GM19395 (cell line): Measurements from ENCODE around the gene LRRC61.
"Not testable (repeated sequence)": the region's sequence is repeated elsewhere in the genome, so short reads cannot be mapped to it uniquely, and the experiment has no call there.

Experiments
- ATAC-seq: cut with Tn5 transposase; IDR thresholded peaks from one replicate; pipeline ENCODE4 v1.9.1; 2021; ENCODE audit warnings: mild to moderate bottlenecking, moderate library complexity; ENCODE audit not compliant: unreplicated experiment

Gene LRRC61

GRCh38 chr7:150307129-150307528 is 16.0 kb upstream of the LRRC61 start:
- ATAC-seq = no peak

GRCh38 chr7:150307904-150308303 is 15.3 kb upstream of the LRRC61 start:
- ATAC-seq = no peak

- no peak for ATAC-seq
Observed at GRCh38 chr7:150308575-150308974, 14.6 kb upstream of the LRRC61 start.

GRCh38 chr7:150311146-150311545 is 12.0 kb upstream of the LRRC61 start:
- no peak for ATAC-seq

DNA sequence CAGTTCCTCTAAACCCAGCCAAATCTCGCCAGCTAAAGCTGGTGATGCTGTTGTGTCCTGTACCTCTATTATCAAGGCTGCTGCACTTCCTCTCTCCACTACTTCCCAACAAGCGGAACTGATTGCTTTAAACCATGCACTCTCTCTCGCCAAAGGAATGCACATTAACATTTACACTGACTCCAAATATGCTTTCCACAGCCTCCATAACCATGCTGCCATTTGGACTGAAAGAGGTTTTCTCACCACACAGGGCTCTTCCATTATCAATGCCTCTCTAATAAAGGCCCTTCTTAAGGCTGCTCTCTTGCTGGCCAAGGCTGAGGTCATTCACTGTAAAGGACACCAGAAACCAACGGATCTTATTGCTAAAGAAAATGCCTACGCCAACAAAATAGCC is 11.4 kb upstream of the LRRC61 start:
- no peak for ATAC-seq

DNA sequence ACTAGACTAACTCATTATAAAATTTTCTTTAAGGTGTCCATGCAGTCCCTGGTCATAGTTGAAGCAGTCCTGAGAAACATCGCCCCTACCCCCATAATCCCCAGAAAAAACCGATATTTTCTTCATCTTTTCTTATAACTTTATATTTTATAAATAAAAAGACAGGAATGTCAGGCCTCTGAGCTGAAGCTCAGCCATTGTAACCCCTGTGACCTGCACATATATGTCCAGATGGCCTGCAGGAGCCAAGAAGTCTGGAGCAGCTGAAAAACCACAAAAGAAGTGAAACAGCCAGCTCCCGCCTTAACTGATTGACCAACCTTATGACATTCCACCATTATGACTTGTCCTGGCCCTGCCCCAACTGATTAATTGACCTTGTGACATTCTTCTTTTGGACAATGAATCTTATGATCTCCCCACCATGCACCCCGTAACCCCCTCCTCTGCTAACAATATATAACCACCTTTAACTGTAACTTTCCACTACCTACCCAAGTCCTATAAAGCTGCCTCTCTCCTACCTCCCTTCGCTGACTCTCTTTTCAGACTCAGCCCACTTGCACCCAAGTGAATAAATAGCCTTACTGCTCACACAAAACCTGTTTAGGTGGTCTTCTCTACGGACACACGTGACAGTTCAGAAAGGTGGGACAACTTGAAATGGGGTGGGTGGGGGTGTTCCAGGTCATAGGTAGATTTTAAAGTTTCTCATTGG is 10.3 kb upstream of the LRRC61 start:
- ATAC-seq = not testable (repeated sequence)

DNA sequence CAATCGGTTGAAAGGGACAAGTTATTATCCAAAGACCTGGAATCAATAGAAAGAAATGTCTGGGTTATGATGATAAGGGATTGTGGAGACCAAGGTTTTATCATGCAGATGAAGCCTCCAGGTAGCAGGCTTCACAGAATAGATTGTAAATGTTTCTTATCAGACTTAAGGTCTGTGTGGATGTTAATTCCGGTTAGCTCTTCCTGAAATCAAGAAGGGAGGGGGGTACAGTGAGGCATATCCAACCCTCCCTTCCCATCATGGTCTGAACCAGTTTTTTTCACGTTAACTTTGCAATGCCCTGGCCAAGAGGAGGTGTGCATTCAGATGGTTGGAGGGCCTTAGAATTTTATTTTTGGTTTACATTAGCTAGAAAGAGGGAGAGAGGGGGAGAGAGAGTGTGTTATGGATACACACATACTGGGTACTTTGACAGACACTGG is 9.8 kb upstream of the LRRC61 start:
- ATAC-seq = no peak

GRCh38 chr7:150313870-150314269 is 9.3 kb upstream of the LRRC61 start:
- ATAC-seq = no peak

GRCh38 chr7:150314639-150315239 is 8.4 kb upstream of the LRRC61 start:
- no peak for ATAC-seq

DNA sequence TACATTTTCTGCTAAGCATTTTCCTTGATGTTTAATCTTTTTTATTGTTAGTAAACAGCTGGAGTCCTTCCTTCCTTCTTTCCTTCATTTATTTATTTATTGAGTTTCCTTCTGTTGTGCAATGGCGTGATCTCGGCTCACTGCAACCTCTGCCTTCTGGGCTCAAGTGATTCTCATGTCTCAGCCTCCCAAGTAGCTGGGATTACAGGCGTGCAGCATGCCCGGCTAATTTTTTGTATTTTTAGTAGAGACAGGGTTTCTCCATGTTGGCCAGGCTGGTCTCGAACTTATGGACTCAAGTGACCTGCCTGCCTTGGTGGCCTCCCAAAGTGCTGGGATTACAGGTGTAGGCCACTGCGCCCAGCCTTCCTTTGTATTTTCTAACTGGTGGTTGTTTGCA is 6.2 kb upstream of the LRRC61 start:
- ATAC-seq = not testable (repeated sequence)

- no peak for ATAC-seq
Observed at GRCh38 chr7:150317748-150318444, 5.3 kb upstream of the LRRC61 start.

- ATAC-seq = no peak
Observed at GRCh38 chr7:150321788-150322113, 1.4 kb upstream of the LRRC61 start.

DNA sequence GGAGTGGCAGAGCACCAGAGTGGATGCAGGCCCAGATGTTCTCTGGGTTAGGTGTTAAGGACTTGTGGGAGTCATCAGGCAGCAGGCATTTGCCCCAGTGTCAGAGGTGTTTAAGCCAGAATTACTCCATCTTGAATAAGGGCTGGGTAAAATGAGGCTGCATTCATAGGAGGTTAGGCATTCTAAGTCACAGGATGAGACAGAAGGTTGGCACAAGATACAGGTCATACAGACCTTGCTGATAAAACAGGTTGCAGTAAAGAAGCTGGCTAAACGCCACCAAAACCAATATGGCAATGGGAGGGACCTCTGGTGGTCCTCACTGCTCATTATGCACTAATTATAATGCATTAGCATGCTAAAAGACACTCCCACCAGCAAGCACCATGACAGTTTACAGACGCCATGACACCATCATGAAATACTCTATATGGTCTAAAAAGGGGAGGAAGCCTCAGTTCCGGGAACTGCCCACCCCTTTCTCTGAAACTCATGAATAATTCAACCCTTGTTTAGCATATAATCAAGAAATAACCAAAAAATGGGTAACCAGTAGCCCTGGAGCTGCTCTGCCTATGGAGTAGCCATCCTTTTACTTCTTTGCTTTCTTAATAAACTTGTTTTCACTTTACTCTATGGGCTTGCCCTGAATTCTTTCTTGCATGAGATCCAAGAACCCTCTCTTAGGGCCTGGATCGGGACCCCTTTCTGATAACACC is 882 bp upstream of the LRRC61 start:
- ATAC-seq = peak; percentile 33

GRCh38 chr7:150323682-150324372 is 672 bp downstream of the LRRC61 start:
- peak; percentile 28 for ATAC-seq

- ATAC-seq = no peak
Observed at GRCh38 chr7:150324373-150324961, 1.3 kb downstream of the LRRC61 start.

DNA sequence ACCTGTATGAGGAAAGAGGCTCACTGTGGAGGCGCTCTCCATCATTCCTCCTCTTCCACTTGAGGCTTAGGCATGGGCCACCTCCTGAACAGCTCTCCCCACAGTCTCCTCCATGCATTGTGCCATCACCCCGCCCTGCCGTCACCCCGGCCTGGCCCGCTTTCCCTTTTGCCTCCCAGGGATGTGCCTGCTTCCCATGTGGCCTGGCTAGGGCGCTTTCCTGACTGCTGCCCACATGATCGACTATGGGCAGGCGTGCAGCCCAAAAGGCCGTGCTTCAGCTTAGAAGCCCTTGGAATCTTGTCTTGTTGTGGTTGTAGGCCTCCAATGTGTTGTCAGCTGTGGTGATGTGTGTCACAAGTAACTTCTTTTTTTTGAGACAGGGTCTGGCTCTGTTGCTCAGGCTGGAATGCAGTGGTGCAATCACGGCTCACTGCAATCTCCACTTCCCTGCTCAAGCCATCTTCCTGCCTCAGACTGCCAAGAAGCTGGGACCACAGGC is 2.0 kb downstream of the LRRC61 start:
- ATAC-seq = no peak

DNA sequence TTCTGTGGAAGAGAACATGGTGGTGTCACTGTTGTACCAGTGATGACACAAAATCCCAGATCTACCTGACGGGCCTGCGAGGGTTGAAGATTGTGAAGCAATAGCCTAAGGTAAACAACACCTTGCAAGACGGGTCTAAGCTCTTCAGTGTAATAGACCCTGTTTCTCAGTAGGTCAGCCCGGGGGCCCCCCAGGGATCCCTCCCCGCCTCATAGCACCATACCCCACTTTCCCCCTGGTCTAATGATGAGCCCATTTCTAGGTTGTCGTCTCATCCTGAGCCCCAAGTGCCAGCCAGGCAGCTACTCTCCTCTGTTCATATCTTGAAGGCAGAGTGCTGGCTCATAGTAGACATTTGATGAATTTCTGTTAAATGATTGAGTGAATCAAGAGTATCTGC is 2.7 kb downstream of the LRRC61 start:
- ATAC-seq = no peak

GRCh38 chr7:150326657-150327268 is 3.6 kb downstream of the LRRC61 start:
- ATAC-seq = no peak

DNA sequence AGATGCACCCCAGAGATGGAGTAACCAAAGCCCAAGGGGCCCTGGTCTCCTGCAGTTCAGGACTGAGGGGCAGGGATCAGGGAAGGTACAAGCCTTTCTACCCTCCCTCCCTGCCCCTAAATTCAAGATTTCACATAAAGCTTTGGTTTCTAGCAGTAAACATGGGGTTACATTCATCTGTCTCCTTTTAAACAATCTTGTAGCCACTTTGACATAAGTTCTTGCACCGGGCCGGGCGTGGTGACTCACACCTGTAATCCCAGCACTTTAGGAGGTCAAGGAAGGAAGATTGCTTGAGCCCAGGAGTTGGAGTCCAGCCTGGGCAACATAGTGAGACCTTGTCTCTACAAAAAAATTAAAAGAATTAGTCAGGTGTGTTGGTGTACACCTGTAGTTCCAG is 4.2 kb downstream of the LRRC61 start:
- ATAC-seq = no peak
